Dermis microvascular lymphatic vessel endothelial cell (primary cell): Measurements from ENCODE around the gene BBS2. TPM values are rescaled to one million over a fixed set of nuclear protein-coding genes. Genes with fewer than 3 reads are reported as not detected.

ENCODE experiments used
- DNase-seq, 2 donors: peaks; one replicate each; pipeline versions ENCODE4 v3.0.0 to v3.0.0-alpha.2; 2010; ENCODE audit warnings: low read depth in 2 of 2
- total RNA-seq: library from RNA; depleted of rRNA; stranded (reverse); fragments of >200 nt; gene quantifications from 2 replicates; pipeline ENCODE4 v1.2.1, GENCODE V29; 2014

BBS2 gene, protein sequence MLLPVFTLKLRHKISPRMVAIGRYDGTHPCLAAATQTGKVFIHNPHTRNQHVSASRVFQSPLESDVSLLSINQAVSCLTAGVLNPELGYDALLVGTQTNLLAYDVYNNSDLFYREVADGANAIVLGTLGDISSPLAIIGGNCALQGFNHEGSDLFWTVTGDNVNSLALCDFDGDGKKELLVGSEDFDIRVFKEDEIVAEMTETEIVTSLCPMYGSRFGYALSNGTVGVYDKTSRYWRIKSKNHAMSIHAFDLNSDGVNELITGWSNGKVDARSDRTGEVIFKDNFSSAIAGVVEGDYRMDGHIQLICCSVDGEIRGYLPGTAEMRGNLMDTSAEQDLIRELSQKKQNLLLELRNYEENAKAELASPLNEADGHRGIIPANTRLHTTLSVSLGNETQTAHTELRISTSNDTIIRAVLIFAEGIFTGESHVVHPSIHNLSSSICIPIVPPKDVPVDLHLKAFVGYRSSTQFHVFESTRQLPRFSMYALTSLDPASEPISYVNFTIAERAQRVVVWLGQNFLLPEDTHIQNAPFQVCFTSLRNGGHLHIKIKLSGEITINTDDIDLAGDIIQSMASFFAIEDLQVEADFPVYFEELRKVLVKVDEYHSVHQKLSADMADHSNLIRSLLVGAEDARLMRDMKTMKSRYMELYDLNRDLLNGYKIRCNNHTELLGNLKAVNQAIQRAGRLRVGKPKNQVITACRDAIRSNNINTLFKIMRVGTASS
- total RNA-seq = 39.2 and 40.8 TPM in 2 replicates

DNA sequence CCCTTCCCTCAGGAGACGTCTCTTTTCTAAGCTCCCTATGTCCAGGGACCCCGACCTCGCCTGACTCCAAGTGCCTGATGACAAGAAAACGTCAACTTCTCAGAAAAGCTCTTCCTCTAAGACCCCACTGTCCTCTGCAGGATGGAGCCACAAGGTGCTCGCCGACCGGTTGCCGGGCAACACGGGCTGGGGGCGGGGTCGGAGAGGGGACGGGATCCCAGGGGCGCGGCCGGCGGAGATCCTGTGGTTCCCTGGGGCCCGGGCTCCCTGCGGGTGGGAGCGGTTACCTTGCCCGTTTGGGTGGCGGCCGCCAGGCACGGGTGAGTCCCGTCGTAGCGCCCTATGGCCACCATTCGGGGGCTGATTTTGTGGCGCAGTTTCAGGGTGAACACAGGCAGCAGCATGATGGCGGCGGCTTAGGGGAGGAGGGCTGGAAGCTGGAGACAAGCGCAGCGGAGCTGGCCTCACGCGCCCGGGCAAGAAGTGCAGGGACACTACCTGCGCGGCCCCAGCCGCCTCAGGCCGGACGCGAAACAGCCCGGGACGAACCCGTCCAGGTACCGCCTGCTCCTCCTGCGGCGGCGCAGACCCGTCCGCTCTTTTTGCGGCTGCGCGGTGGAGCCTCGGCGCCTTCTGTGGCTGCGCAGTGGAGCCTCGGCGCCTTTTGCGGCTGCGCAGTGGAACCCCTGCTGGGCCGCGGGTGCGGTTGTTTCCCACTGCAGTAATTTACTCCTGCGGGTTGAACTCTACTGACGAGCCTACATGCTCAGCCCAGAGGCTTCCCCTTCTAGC lies at the start of gene BBS2:
Gene BBS2 (minus strand): TSS at position 566 of the 792 bp plus-strand sequence. CDS start 162 bp downstream, at position 404.
- peak; percentile 47 to 82 for DNase-seq

DNA sequence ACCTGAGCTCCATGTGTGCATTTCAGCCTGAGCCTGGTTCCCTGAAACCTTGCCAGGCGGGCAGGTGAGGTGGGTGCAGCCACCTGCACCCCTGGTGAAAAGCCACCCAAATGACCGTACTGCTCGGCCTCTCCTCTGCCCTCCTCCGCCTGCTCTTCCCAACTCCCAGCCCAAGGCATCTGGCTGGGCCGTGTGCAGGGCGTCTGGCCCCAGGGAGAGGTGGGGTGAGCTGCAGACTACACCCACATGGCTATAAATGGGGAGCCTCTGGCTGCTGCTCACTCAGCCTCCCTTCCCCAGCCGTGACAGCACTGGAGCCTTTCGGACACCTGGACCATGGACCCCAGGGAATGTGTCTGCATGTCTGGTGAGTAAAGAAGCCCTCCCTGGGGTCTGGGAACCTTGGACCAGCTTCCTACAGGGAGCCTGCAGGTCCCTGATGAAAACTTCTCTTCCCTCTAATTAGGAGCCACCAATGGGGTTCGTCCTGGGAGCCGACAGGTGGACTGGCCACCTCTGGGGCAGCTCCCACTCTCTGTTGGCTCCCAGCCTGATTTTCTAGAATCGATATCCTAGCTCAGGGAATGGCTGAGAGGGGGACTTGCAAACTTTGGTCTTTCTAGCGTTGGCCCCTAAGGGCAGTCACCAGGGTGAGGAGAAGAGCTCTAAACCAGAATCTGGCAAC lies 45.1 kb upstream of the BBS2 start, which contains the start of gene MT4:
Gene MT4 (plus strand): TSS at position 281 of the 685 bp plus-strand sequence. CDS start 56 bp downstream, at position 337.
- no peak for DNase-seq

DNA sequence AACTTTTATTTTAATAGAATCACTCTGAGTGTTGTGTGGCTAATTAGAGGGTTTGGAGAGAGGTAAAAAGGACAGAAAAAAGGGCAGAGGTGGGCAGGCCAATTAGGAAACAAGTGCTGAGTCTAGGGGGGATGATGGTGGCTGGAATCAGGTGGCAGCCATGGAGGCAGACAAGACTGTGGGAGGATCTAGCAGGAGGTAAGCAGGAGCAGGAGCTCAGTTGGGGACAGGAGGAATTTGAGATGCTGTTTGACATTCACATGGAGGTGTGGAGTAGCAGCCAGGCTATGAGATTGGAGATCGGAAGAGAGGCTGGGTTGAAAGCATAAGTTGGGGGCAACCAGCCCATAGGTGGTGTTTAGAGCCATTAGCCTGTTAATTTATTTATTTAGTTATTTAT lies 41.3 kb upstream of the BBS2 start:
- DNase-seq = no peak

DNA sequence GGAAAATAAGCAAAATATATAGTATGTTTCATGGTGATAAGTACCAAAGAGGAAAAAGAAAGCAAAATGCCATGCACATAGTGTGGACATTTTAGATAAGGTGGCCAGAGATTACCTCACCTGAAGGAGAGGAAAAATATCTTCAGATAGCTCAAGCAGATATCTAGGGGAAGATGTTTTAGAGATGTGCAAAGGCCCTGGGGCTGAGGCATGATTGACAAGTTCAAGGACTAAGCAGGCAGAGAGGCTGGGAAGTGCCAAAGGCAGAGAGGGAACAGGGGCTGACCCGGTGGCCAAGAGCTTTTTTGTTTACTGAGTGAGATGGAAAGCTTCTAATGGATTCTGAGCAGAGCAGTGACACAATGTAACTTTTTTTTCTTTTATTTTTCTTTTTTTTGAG lies 40.6 kb upstream of the BBS2 start:
- no peak for DNase-seq

DNA sequence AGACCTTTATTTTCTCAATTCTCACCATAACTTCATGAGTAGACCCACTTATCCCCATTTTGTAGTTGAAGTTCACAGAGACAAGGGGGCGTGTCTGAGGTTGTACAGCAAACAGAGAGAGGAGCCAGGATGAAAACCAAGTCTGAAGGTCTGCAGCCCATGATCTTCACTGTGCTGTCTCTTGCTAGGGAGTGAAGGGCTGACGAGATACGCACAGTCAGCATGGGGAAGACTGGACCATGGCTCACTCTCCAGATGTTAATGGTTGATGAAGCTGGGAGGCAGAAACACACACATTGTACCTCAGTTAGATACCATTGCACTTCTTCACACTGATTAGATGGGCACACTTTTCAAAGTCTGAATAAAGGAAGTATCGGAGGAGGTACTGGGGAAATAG lies 39.3 kb upstream of the BBS2 start:
- DNase-seq = no peak

DNA sequence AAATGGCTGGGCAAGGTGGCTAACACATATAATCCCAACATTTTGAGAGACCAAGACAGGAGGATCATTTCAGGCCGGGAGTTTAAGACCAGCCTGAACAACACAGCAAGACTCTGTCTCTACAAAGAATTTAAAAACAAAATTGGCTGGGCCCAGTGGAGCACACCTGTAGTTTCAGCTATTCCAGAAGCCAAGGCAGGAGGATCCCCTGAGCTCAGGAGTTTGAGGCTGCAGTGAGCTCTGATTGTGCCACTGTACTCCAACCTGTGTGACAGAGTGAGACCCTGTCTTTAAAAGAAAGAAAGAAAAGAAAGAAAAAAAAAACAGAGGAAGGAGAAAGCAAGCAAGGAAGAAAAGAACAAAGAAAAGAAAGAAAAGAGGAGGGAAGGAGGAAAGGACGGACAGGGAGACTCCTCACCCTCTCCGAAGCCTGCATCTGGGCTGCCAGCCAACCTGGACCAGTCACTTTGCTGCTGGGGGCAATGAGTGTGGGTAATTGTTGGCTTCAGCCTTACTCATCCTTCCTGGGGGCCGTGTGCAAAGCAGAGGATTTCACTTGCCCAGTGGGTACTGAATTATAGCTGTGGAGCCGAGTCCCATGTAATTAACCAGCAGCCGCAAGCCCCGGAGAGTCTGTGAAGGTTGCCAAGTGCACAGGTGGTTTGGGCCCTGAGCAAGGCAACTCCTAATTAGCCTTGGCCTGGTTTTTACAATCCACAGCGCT lies 38.4 kb upstream of the BBS2 start:
- no peak for DNase-seq

DNA sequence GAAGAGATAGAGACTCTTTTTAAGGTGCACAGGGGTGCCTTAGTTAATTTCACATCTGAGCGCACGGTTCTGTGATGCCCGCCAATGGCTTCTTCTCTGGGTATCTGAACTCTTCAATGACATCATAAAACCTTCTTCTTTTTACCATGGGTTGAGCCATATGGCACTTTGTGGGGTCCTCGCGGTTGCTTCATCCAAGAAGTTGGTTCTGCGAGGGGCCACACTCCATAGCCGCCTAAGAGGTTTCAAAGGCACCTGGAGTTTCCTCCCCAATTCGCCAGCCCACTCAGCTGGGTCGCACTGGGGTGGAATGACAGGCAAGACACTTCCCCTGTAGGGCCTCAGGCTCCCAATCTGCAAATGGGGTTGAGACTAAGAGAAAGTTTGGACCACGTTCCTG lies 34.6 kb upstream of the BBS2 start:
- no peak for DNase-seq

DNA sequence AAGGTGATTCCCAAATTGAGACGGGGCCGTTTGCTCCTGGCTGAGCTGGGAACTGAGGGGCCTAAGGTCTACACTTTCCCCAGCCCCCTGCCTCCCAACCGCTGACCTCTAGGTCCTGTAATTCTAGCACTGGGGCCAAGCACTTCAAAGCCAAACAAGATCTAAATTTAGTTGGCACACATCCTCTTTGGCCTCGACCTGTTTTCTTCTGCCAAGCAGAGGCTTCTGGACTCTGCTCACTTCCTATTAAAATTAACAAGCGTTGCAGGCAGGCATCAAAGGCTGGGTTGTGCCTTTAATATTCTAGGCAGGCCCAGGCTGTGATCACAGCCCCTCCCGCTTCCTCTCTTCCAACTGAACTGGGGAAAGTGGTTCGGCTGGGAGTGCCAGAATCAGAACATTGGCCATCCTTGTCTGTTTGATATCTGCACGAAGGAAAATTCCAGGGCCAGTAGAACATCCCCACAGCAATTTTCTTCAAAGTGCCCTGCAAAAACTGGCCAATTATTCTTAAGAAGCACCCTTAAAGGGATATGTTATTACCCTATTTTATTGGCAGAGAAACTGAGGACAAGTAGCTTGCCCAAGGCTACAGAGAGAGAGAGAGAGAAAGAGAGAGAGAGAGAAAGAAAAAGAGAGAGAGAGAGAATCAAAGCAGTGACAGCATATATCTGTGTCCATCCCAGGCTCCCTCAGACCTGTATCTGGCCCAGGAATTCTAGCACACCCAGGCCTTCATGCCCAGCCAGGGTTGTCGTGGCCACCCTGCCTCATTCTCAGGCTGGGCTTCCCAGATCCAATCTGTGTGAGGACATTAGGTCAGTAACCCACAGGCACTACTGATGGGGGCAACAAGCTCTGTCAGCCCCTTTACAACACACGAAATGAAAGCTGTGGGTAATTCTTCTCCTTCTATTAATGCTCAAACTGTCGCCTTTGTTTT lies 32.2 kb upstream of the BBS2 start:
- no peak for DNase-seq

DNA sequence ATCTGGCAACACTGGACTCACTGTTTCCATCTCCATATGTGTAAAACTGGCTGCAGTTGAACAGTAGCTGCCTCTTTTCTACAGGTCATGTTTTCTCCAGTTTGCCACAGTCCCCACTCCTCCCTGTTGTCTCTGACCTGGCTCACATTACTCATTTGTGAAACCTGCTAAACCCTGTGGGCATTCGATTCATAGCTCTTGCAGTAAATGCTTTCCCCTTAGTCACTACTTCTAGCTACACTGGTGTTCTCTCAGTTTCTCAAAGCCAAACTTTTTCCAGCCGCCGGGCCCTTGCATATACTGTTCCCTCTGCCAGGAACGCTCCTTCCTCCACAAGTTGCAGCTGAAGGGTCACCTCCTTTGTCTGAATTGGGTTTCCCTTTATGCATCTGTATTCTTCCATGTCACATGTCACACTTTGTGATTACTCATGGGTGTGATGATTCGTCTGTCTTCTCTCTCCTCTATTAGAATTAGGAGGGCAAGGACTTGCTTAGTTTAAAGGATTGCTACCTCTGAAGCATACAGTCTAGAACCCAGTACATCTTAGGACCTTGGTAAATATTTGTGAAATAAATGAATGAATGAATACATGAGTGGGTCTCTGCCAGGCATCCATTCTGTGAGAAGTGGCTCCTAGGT lies 30.0 kb upstream of the BBS2 start:
- DNase-seq = no peak

DNA sequence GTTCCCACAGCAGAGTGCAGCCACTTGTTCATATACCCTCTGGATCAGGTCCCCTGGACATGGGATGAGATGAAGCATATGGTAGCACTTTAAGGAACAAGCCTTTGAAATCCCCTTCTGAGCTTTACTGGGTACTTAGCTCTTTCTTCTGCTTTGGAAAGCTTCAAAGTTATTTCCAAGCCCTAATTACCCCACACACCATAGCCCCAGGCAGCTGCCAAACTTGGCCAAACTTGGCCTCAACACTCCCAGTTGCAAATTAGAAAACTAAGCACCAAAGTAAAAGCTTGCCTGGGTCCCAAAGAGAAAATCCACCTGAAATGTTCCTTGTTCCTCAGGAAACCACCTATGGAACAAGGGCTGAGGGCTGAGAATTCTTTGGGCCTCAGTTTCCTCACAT lies 29.3 kb upstream of the BBS2 start:
- DNase-seq = no peak

DNA sequence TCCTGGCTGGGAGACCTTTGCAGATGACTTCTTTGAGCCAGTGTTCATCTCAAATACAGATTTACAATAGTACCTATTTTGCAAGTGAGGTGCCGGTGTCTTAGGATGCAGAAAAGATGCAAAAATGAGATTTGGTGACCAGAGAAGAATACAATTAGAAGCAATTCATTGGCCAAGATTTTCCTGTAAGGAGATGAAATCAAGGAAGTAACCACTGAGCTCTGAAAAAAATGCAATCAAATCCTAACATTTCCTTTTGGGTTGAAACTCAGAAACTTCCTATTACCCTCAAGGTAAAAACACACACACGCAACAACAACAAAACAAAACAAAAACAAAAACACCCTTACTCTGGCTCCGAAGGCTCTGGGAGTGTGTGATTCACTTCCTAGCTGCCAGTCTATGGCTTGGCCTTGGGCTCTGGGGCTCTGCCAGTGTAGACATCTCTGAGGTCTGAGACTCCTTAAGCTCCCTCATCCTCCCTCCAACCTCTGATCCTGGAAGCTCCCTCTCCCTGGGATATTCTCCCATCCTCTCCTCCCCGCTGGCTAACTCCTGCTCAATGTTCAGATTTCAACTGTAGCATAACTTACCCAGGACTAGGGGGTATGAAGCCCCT lies 28.2 kb upstream of the BBS2 start:
- no peak for DNase-seq

DNA sequence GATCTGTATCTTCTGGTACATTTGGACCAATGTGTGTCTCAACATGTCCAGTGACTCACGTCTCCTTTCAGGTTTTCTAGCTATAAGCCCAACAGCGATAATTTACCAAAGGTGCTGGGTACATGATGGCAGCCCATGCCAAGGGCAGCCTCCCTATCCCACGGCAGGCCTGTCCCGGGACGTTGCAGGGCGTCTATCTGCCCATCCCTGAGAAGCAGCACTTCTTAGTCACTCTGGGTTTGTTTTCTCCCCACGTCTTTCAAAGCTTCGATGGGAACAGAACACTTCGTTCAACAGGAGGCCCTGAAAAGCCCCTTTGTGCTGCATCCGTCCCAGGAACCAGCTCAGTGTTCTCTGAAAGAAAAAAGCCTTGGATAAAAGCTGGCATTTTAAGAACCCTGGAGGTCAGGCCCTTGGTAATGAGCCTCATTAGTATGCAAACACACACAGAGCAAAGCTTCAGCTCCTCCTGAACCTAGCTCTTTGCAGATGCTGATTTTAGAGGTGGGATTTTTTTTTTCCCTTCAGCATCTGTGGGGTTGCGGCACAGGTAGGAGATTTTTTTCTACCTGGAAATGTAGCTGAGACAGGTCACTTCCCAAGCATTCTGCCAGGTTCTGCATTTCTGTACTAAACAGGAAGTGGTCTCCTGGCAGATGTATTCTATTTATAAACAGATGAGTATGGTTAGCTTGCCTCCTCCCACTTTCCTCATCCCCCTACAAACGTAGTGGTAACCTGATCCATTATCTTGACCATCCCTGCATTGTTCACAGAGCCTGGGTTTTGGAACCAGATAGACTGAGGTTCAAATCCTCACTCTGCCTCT lies 27.5 kb upstream of the BBS2 start:
- DNase-seq = peak in 1 of 2 donors; percentile 14

DNA sequence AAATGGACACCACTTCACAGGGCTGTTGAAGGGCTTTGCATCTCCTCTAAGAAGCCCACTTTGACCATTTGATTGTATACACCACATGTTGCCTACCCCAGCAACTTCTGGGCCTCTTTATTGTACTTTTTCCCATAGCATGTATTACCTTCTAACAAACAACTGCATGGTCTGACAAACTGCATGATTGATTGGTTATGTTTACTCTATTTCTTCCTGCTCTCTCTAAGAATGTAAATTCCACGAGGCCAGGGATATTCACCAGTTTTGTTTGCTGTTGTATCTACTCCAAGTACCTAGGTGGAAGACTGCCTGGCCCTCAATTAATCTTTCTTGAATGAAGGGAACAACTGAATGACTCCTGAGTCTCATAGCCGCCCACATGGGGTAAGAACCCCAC lies 22.2 kb upstream of the BBS2 start:
- no peak for DNase-seq

DNA sequence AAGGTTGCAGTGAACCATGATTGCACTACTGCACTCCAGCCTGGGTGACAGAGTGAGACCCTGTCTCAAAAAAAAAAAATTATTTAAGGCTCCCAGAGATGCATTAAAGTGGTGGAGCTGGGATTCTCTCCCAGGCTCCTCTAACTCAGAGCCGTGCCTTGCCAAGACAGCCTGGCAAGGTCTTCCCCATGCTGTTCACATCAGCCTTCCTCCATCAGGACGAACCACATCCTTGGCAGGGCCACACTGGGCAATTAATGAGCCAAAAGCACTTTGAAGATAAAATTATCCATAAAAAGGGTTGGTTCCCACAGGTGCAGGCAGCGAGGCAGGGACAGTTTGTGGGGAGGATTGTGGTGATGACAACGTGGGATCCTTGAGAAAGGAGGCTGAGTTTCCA lies 19.8 kb upstream of the BBS2 start:
- DNase-seq = no peak

DNA sequence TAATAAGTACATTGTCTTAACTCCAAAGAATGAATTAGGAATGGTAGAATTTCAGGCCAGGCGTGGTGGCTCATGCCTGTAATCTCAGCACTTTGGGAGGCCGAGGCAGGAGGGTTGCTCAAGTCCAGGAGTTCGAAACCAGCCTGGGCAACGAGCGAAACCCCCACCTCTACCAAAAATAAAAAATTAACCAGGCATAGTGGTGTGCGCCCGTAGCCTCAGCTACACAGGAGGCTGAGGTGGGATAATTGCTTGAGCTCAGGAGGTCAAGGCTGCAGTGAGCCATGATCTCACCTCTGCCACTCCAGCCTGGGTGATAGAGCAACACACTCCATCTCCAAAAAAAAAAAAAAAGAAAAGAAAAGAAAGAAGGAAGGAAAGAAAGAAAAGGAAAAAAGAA lies 18.5 kb upstream of the BBS2 start:
- no peak for DNase-seq

DNA sequence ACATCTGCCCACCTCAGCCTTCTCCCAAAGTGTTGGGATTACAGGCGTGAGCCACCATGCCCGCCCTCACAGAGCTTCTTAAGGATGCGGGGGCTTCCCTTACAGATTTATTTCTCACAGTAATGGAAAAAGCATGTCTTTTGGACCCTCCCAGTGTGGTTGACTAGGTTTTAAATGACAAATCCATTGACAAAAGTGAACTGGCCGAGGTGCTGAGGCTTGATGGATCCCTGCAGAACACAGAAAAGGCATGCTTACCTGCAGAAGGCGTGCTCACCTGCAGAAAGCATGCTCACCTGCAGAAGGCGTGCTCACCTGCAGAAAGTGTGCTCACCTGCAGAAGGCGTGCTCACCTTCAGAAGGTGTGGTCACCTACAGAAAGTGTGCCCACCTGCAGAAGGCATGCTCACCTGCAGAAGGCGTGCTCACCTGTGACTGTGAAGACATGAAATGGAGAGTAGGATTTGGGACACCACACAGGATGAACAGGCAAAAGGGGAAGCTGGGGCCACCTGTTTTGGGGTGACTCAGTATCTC lies 15.1 kb upstream of the BBS2 start:
- DNase-seq = no peak

DNA sequence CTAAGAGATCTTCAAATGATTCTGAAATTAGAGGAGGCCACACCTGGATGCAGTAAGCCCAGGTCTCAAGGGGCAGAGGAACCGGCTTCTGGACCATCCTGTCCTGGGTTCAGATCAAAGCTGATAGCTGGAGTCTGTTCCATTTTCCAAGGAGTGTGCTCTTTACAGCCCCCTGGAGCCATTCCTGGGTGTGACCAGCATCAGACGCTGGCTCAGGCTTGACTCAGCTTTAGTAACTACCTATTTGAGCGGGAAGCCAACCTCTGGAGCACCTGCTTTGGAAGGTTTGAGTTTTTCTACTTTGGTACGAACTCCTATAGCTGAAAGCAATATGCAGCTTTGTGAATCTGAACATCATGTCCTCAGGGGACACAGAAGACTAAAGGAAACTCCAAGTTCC lies 12.9 kb upstream of the BBS2 start:
- DNase-seq = no peak

DNA sequence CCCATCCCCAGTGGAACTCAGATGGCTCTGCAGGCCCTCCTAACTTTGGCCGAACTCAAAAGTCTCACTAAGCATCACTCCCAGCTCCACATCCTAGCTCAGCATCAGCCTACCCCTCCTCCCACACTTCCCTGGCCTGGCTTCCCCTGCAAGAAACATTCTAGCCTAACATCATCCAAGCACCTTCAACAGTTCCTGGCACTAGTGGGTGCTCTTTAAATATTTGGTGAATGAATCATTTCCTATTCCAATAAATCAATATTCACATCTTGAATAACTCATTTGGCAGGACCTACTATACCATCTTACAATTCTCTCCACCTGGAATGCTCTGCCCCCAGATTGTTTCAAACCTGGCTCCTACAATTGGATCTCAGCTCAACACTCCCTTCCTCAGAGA lies 11.0 kb upstream of the BBS2 start:
- DNase-seq = no peak
